HL-60/S4 treated with phorbol 12-myristate 13-acetate at 8.2 ng/mL for 4 days and 3 days (cell line): ENCODE data around the gene WNT16.

ENCODE experiments used
- in situ Hi-C: fragments of 300-500 bp; cut with MboI; formaldehyde crosslinking; loops from 2 replicates; pipeline ENCODE4 v1.15.0; 2022; ENCODE audit warnings: low sequenced_read_pairs

The WNT16 gene

DNA sequence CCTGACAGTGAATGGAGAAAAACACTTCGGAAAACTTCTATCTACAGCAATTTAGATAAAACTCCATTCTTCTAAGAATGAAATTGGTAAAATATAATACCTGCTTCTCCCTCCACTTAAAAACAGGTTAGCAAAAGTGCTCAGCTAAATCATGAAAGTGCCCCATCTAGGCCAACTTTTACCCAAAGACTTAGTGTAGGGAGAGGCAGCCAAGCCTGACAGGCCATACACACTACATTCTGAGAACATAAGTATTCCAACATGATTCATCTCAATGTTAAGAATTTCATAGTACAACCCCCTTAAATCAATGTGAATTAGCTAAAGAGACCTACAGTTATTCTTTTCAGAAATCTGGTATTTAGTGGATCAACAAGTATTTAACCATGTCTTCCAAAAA is 60.1 kb downstream of the WNT16 start:
- in situ Hi-C loops: no loop called here

DNA sequence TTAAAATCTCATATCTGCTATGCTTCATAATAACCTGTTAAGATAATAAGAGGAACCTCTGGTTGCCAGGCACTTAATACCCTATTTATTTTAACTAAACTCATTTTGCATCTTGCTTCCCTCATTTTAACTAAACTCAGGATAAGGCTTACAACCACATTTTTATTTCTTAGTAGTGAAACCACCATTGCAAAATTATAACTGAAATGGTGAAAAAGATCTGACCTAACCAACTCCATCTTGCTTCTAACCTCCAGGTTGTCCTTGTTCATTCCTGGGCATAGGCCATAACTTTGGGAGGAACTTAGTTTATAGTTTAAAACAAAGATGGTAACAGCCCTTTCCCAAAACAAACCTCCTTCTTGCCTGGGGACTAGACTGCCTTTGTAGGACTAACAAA is 61.3 kb downstream of the WNT16 start:
- in situ Hi-C loops: no loop called here

DNA sequence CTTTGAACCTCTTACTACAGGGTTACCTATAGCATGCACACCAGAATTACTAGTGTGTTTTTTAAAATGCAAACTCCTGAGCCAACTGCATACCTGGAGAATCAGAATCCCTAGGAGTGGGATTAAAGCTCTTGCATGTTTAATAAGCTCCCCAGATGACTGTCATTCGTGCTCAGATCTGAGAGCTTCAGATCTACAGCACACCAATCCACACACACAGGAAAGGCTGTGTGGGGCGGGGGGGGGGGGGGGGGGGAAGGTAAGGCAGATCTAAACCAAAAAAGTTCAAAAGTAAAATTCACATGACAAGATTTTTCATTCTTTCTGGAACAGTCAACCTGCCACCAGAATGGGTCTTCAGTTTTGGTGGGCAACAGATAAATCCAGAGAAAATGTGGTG is 61.8 kb downstream of the WNT16 start:
- in situ Hi-C loops: no loop called here
